Measurements from ENCODE around the gene EPS8L1.
"Not testable (repeated sequence)": the region's sequence is repeated elsewhere in the genome, so short reads cannot be mapped to it uniquely, and the experiment has no call there.

The EPS8L1 gene

DNA sequence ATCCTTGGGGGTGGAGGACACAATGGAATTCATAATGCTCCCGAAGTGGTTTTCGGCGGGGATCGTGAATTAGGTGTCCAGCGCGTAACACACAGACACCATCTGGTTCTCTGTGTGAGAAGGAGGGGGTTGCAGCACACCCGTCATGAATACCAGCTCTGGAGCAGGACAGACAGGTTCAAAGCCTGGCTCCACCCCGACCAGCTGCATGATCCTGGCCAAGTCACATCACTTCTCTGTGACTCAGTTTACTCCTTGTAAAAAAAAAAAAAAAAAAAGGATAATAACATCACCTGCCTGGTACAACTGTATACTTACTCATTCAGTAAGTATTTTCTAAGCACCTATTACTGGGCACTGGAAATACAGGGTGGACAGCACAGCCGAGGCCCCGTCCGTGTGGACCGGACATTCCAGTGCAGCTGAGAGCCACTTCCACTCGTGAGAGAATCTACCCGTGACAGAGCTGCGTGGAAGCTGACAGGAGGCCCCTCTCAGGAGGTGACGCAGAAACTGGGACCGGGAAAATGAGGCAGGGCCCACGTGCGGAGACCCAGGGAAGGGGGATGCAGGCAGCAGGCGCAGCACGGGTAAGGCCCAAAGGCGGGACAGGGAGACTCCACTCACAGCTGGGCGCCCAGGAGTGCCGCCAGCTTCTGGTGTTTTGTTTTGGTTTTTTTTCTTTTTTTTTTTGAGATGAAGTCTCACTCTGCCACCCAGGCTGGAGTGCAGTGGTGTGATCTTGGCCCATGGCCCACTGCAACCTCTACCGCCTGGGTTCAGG, 24.7 kb upstream of the EPS8L1 start:
- DNase-seq: no peak

- no peak for DNase-seq
These were observed 21.9 kb upstream of the EPS8L1 start for GRCh38 chr19:55053735-55054134.

GRCh38 chr19:55056827-55057226, 18.8 kb upstream of the EPS8L1 start:
- DNase-seq: no peak

GRCh38 chr19:55058781-55059610, 16.7 kb upstream of the EPS8L1 start:
- no peak for DNase-seq

- DNase-seq: not testable (repeated sequence)
These were observed 15.4 kb upstream of the EPS8L1 start for GRCh38 chr19:55060287-55060686.

DNA sequence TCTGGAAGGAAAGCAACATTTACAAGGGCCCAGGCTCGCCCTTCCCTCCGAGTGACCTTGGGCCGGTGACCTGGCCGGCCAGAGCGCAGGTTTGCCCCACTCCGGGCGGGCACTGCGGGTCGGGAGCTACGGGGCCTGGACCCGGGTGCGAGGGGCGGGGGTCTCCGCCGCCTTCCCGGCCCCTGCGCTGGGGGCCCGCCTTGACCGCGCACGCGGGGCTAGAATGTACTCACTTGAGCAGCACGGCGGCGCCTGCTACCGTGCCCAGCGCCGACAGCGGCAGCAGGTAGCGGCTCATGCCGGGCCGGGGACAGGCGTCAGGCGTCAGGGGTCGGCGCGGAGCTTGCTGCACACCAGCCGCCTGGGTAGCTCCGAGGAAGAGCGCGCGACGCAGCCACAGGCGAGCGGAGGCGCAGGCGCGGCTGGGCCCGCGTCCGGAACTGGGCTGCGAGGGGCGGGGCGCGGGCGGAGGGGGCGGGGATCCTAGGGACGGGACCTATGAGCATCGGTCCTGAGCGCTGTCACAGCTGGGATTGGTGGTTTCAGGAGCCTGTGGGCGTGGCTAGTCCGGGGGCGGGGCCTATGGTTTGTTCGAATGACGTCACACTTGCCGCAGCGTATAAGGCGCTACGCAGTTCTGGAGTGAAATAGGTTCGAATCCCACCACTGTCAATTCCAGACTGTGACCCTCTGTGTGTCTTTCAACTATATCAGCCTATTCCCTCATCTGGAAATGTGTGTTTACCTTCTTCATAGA, 12.8 kb upstream of the EPS8L1 start, which contains the start of gene RDH13:
RDH13 (minus strand) TSS at position 414 of the 757 bp plus-strand sequence; CDS start at position 298, 116 bp downstream.
- DNase-seq: peak; percentile 96

- no peak for DNase-seq
These were observed 12.2 kb upstream of the EPS8L1 start for GRCh38 chr19:55063492-55063843.

GRCh38 chr19:55065516-55065915, 10.2 kb upstream of the EPS8L1 start:
- DNase-seq: not testable (repeated sequence)

DNA sequence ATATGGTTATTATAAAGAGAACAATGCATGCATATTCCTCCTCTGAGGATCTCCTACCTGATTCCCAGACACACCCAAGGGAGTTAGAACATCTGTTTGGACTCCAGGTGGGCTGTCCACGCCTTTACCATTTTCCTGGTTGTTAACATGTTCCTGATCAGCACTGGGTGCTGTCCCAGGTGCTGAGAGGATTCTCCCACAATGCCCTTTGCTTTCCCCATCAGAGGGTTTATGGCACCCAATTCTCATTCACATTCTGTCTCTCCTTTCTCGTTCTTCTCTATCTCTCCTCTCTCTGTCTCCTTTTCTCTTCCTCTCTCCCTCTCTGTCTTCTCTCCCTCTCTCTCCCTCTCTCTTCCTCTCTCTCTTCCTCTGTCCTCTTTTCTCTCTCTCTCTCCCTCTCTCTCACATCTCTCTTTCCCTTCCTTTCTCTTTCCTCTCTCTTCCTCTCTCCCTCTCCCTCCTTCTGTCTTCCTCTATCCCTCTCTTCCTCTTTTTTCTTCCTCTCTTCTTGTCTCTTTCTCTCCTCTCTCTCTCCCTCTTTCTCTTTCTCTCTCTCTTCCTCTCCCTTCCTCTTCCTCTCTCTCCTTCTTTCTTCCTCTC, 9.5 kb upstream of the EPS8L1 start:
- DNase-seq: no peak

DNA sequence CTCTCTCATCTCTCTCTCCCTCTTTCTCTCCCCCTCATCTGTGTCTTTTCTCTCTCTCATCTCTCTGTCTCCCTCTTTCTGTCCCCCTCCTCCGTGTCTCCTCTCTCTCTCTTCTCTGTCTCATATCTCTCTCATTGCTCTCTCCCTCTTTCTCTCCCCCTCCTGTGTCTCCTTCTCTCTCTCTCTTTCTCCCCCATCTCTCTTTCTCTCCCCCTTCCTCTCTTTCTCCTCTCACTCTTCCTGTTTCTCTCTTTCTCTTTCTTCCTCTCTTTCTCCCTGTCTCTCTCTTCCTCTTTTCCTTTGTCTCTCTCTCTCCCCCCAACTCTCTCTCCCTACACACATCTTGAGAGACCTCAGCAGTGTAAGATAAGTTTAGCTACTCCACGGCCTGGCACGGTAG, 7.8 kb upstream of the EPS8L1 start:
- DNase-seq: no peak

GRCh38 chr19:55068950-55069864, 6.5 kb upstream of the EPS8L1 start:
- DNase-seq: no peak

DNA sequence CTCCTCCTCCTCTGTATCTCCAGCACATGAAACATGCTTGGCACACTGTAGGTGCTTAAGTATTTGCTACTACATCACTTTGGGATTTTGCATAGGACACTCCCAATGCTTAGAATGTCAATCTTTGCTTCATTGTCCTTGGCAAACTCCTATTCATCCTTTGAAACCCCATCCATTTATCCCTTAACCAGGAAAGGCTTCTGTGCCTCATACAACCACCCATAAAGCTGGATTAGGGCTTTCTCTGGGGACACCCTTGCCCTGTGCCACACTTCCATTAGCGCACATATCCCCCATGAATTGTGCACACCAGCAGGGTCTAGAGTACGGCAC, 5.8 kb upstream of the EPS8L1 start:
- no peak for DNase-seq

DNA sequence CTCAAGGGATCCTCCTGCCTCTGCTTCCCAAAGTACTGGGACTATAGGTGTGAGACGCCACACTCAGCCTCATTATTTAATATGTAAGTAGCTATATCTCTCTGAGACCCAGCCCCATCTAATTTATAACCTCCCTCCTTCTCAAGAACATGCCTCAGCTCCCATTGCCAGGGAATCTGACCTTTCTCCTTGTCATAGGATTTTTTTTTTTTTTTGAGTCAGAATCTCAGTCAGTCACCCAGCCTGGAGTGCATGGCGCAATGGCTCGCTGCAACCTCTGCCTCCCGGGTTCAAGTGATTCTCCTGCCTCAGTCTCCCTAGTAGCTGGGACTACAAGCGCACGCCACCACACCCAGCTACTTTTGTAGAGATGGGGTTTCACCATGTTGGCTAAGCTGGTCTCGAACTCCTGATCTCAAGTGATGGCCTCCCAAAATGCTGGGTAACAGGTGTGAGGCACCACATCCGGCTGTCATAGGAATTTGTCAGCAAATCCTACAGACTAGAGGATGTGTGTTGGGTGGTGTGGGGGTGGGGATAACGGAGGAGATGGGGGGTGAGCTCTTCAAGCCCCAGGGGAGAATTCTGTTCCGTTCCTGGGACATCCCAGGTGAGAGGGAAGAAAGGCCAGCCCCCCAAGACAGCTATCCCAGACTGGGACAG, 5.1 kb upstream of the EPS8L1 start:
- DNase-seq: no peak

- no peak for DNase-seq
These were observed 4.6 kb upstream of the EPS8L1 start for GRCh38 chr19:55071129-55071502.

DNA sequence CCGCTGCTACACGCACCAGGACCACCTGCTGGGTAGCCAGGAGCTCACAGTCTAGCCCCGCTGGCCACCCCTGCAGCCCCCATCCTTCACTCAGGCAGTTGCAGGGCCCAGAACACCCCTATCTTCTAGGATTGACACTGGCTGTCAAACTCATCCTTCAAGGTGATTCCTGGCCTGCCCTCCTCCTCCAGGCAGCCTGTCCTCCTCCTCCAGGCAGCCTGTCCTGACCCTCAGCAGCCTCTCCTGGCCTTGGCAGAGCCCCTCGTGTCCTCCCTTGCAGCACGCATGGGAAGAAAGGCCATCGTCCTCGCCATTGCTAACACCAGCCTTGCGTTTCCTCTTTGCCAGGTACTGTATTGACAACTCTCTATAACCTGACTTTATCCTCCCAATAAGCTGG, 3.8 kb upstream of the EPS8L1 start:
- no peak for DNase-seq

DNA sequence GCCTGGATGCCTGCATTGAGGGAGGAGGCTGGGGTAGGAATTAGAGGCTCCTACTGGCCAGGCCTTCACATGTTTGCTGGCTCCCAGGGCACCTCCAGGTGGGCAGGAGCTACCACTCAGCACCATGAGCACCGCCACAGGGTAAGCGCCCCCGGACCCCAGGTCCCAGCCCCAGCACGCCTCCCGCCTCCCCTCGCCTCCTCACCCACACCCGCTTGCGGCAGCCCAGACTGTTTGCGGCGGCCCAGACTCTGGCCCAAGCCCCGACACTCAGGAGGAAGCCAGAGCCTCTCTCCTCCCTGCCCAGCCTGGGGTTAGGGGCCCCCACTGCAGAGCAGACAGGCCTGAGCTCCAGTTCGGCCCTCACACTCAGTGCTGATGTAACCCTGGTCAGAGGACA, 652 bp downstream of the EPS8L1 start:
- DNase-seq: no peak

DNA sequence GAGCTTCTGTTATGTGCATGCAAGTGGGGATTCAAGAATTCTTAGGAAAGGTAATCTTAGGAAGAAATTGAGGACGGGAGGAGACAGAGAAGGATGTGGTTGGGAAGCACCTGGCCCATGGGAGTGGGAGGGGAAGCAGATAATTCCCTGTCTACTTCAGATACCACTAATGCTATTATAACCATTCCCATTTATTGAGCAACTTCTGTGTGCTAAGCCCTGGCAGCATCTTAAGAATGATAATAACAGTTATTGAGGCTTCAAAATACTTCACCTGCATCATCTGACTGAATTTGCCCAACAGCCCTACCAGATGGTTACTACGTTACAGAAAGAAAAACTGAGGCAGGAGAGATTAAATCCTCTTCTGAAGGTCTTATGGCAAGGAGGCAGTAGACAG, 1.4 kb downstream of the EPS8L1 start:
- no peak for DNase-seq

- DNase-seq: no peak
These were observed 3.3 kb downstream of the EPS8L1 start for GRCh38 chr19:55078996-55079395.

DNA sequence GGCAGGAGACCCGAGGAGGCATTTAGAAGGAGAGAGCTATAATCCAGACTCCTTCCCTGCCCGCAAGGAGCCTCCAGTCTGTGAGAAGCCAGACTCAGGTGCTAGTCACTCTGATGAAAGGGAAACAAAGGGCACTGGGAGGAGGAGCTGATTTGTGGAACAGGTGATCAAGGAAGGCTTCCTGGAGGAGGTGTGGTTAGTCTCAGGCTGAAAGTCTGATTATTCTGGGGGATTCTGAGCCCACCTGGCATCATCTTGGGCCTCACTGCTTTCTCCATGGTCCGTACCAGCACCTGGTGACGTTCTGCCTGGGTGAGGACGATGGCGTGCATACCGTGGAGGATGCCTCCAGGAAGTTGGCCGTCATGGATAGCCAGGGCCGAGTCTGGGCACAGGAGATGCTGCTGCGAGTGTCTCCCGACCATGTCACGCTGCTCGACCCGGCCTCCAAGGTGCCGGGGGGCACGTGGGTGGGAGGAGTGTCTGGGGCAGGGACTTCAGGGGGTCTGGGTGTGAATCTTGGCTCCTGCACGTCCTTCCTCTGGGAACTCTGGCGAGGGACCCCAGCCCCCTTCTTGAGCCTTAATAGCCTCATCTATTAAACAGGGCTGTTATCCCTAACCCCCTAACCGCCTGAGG, 3.9 kb downstream of the EPS8L1 start:
- DNase-seq: no peak

GRCh38 chr19:55080121-55080967, 4.7 kb downstream of the EPS8L1 start:
- DNase-seq: peak; percentile 58
